Astrocyte (in vitro differentiated cells and primary cell): ENCODE results near the gene SOAT2. TPM values are rescaled to one million over a fixed set of nuclear protein-coding genes. Genes with fewer than 3 reads are reported as not detected.

Experiments
- DNase-seq: peaks from one replicate; pipeline ENCODE4 v3.0.0-alpha.2; 2010; ENCODE audit warnings: low read depth
- FAIRE-seq: peaks from 2 replicates; lab custom pipeline; 2011; peaks lifted over from hg19 to GRCh38; lab: Jason Lieb, UNC
- H2AFZ ChIP-seq: 2 replicates; pipeline ENCODE4 v1.6.0; 2012; ENCODE audit warnings: low read depth, low read length, inconsistent platforms
- H3K27ac ChIP-seq: 2 replicates; pipeline ENCODE4 v1.5.1; 2011; ENCODE audit warnings: low read depth, low read length, inconsistent platforms
- H3K27me3 ChIP-seq: 2 replicates; pipeline ENCODE4 v1.6.0; 2011; ENCODE audit warnings: low read length, inconsistent platforms; ENCODE audit not compliant: insufficient read depth
- H3K36me3 ChIP-seq: 2 replicates; pipeline ENCODE4 v1.5.1; 2011; ENCODE audit warnings: low read length, inconsistent platforms; ENCODE audit not compliant: insufficient read depth
- H3K4me1 ChIP-seq: 2 replicates; pipeline ENCODE4 v1.5.1; 2011; ENCODE audit warnings: low read length, inconsistent platforms; ENCODE audit not compliant: insufficient read depth
- H3K4me2 ChIP-seq: 2 replicates; pipeline ENCODE4 v1.6.0; 2012; ENCODE audit warnings: low read length, inconsistent platforms
- H3K4me3 ChIP-seq: 2 replicates; pipeline ENCODE4 v1.5.1; 2011; ENCODE audit warnings: low read depth, mild to moderate bottlenecking, low read length, inconsistent platforms; ENCODE audit not compliant: insufficient read depth
- H3K79me2 ChIP-seq: 2 replicates; pipeline ENCODE4 v1.6.0; 2012; ENCODE audit warnings: mild to moderate bottlenecking, low read length, inconsistent platforms; ENCODE audit not compliant: insufficient read depth
- H3K9ac ChIP-seq: 2 replicates; pipeline ENCODE4 v1.6.0; 2012; ENCODE audit warnings: mild to moderate bottlenecking, low read length, inconsistent platforms
- H3K9me3 ChIP-seq: 2 replicates; pipeline ENCODE4 v1.5.1; 2012; ENCODE audit warnings: low read depth, mild to moderate bottlenecking, low read length, inconsistent platforms; ENCODE audit not compliant: insufficient read depth
- H4K20me1 ChIP-seq: 2 replicates; pipeline ENCODE4 v1.6.0; 2012; ENCODE audit warnings: low read length, inconsistent platforms; ENCODE audit not compliant: insufficient read depth
- H3K27ac Mint-ChIP-seq: one replicate; pipeline ENCODE4 v1.8.0; 2021; ENCODE audit warnings: mild to moderate bottlenecking, mixed read lengths; ENCODE audit not compliant: unreplicated experiment
- H3K27me3 Mint-ChIP-seq: one replicate; pipeline ENCODE4 v1.8.0; 2021; ENCODE audit warnings: low read depth, mixed read lengths; ENCODE audit not compliant: unreplicated experiment
- H3K36me3 Mint-ChIP-seq: one replicate; pipeline ENCODE4 v1.8.0; 2021; ENCODE audit warnings: low read depth, mixed read lengths; ENCODE audit not compliant: unreplicated experiment
- H3K4me1 Mint-ChIP-seq: one replicate; pipeline ENCODE4 v1.8.0; 2021; ENCODE audit warnings: low read depth, mixed read lengths; ENCODE audit not compliant: unreplicated experiment
- H3K4me3 Mint-ChIP-seq: one replicate; pipeline ENCODE4 v1.8.0; 2021; ENCODE audit warnings: mild to moderate bottlenecking, moderate library complexity, mixed read lengths; ENCODE audit not compliant: unreplicated experiment
- H3K9me3 Mint-ChIP-seq: one replicate; pipeline ENCODE4 v1.8.0; 2021; ENCODE audit warnings: mild to moderate bottlenecking, mixed read lengths; ENCODE audit not compliant: unreplicated experiment
- EZH2 ChIP-seq: IDR thresholded peaks from 2 replicates; pipeline ENCODE4 v1.6.1; 2012; ENCODE audit warnings: mild to moderate bottlenecking, low read length, inconsistent platforms; ENCODE audit not compliant: insufficient read depth
- total RNA-seq: library from RNA; stranded (reverse); gene quantifications from 2 replicates; pipeline ENCODE4 v1.2.1, GENCODE V29; 2021
- TF ChIP-seq, protein P1 (sequence below): IDR thresholded peaks from 2 replicates; pipeline ENCODE4 v1.5.1; 2011; ENCODE audit warnings: low read depth, mild to moderate bottlenecking, inconsistent platforms, low read length, moderate library complexity; ENCODE audit not compliant: insufficient read depth

SOAT2 gene
- total RNA-seq, 1 donor from 2014 or later, result not detected

DNA sequence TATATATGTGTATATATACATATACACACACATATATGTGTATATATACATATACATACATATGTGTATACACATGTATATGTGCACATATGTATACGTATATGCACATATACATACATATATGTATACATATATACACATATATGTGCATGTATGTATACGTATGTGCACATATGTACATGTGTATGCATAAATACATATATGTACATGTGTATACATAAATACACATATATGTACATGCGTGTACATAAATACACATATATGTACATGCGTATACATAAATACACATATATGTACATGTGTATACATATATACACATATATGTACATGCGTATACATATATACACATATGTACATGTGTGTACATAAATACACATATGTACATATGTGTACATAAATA is 43.9 kb downstream of the SOAT2 start:
- H3K9me3 Mint-ChIP-seq, result no peaks in the 10 kb centered on the region
- DNase-seq (no peak), FAIRE-seq (no peak)
- Histone ChIP-seq H3K27ac (no peak overlapping the region), H3K4me3 (no peak overlapping the region), H3K4me1 (no peaks in the 10 kb centered on the region), H3K9ac (no peak overlapping the region), H3K36me3 (no peaks in the 10 kb centered on the region), H3K79me2 (no peaks in the 10 kb centered on the region), H4K20me1 (no peaks in the 10 kb centered on the region), H3K9me3 (no peaks in the 10 kb centered on the region), H3K27me3 (peaks cover 4% of the 10 kb centered on the region), H2AFZ (no peak overlapping the region), H3K4me2 (no peak overlapping the region)
- no peaks in the 10 kb centered on the region for H3K4me1 Mint-ChIP-seq
- H3K4me3 Mint-ChIP-seq, result no peak overlapping the region
- no peak for TF ChIP-seq EZH2
- TF ChIP-seq, protein P1, sequence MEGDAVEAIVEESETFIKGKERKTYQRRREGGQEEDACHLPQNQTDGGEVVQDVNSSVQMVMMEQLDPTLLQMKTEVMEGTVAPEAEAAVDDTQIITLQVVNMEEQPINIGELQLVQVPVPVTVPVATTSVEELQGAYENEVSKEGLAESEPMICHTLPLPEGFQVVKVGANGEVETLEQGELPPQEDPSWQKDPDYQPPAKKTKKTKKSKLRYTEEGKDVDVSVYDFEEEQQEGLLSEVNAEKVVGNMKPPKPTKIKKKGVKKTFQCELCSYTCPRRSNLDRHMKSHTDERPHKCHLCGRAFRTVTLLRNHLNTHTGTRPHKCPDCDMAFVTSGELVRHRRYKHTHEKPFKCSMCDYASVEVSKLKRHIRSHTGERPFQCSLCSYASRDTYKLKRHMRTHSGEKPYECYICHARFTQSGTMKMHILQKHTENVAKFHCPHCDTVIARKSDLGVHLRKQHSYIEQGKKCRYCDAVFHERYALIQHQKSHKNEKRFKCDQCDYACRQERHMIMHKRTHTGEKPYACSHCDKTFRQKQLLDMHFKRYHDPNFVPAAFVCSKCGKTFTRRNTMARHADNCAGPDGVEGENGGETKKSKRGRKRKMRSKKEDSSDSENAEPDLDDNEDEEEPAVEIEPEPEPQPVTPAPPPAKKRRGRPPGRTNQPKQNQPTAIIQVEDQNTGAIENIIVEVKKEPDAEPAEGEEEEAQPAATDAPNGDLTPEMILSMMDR, result no peak
- H3K36me3 Mint-ChIP-seq, result no peaks in the 10 kb centered on the region
- H3K27ac Mint-ChIP-seq, result no peak overlapping the region
- H3K27me3 Mint-ChIP-seq, result peaks cover 12% of the 10 kb centered on the region

DNA sequence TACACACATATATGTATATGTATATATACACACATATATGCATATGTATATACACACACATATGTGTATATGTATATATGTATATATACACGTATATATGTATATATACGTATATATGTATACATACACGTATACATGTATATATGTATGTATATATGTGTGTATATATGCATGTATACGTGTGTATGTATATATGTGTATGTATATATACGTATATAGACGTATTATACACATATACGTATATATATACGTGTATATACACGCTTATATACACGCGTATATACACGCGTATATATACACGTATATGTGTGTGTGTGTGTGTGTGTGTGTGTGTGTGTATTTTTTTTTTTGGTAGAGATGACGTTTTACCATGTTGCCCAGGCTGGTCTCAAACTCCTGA is 44.4 kb downstream of the SOAT2 start:
- no peaks in the 10 kb centered on the region for H3K36me3 ChIP-seq
- H3K27me3 ChIP-seq, result peaks cover 4% of the 10 kb centered on the region
- H2AFZ ChIP-seq, result no peak overlapping the region
- no peak for TF ChIP-seq EZH2
- TF ChIP-seq, protein P1, result no peak
- H3K27ac ChIP-seq, result no peak overlapping the region
- FAIRE-seq (no peak), DNase-seq (no peak)
- no peak overlapping the region for H3K9ac ChIP-seq
- Mint-ChIP-seq H3K27ac (no peak overlapping the region), H3K27me3 (peaks cover 12% of the 10 kb centered on the region), H3K9me3 (no peaks in the 10 kb centered on the region), H3K36me3 (no peaks in the 10 kb centered on the region), H3K4me3 (no peak overlapping the region), H3K4me1 (no peaks in the 10 kb centered on the region)
- H4K20me1 ChIP-seq, result no peaks in the 10 kb centered on the region
- H3K4me1 ChIP-seq, result no peaks in the 10 kb centered on the region
- no peaks in the 10 kb centered on the region for H3K79me2 ChIP-seq
- no peaks in the 10 kb centered on the region for H3K9me3 ChIP-seq
- H3K4me2 ChIP-seq, result no peak overlapping the region
- H3K4me3 ChIP-seq, result no peak overlapping the region

- H3K4me1 Mint-ChIP-seq, result no peaks in the 10 kb centered on the region
- Histone ChIP-seq H3K27ac (no peak overlapping the region), H4K20me1 (no peaks in the 10 kb centered on the region), H3K4me1 (no peaks in the 10 kb centered on the region), H3K79me2 (no peaks in the 10 kb centered on the region), H2AFZ (no peak overlapping the region), H3K4me2 (no peak overlapping the region), H3K27me3 (no peaks in the 10 kb centered on the region), H3K36me3 (no peaks in the 10 kb centered on the region), H3K9me3 (no peaks in the 10 kb centered on the region), H3K4me3 (no peak overlapping the region), H3K9ac (no peak overlapping the region)
- H3K27me3 Mint-ChIP-seq, result peaks cover 25% of the 10 kb centered on the region
- peaks cover 11% of the 10 kb centered on the region for H3K36me3 Mint-ChIP-seq
- peaks cover 2% of the 10 kb centered on the region for H3K9me3 Mint-ChIP-seq
- no peak for DNase-seq
- H3K27ac Mint-ChIP-seq, result no peak overlapping the region
- no peak overlapping the region for H3K4me3 Mint-ChIP-seq
- TF ChIP-seq, protein P1, result no peak
- TF ChIP-seq EZH2, result no peak
- FAIRE-seq, result no peak
Observed at GRCh38 chr12:53151039-53151438, 47.8 kb downstream of the SOAT2 start.
